Memory B cell (primary cell): ENCODE results near the gene MEA1.
A peak's percentile ranks its signal among the peaks of the same experiment; 100 is the strongest.
"Not testable (repeated sequence)": the region's sequence is repeated elsewhere in the genome, so short reads cannot be mapped to it uniquely, and the experiment has no call there.

ENCODE experiments used
- ATAC-seq: fragments of 150-1000 bp; cut with Tn5 transposase; 2 replicates; pipeline ENCODE4 v1.10.0; 2021; ENCODE audit warnings: low read depth, mild to moderate bottlenecking, moderate library complexity
- DNase-seq, 2 donors: peaks; one replicate each; pipeline ENCODE4 v3.0.0; 2022; ENCODE audit warnings: low spot score in 2 of 2
- H3K27ac Mint-ChIP-seq: one replicate; pipeline ENCODE4 v1.8.0; 2022; ENCODE audit warnings: mild to moderate bottlenecking, moderate library complexity, mixed read lengths
- H3K27me3 Mint-ChIP-seq: one replicate; pipeline ENCODE4 v1.8.0; 2022; ENCODE audit warnings: mixed read lengths
- H3K36me3 Mint-ChIP-seq: one replicate; pipeline ENCODE4 v1.8.0; 2022; ENCODE audit warnings: mild to moderate bottlenecking, mixed read lengths
- H3K4me1 Mint-ChIP-seq: one replicate; pipeline ENCODE4 v1.8.0; 2022; ENCODE audit warnings: mixed read lengths
- H3K4me3 Mint-ChIP-seq: one replicate; pipeline ENCODE4 v1.8.0; 2022; ENCODE audit warnings: mild to moderate bottlenecking, moderate library complexity, mixed read lengths
- H3K9me3 Mint-ChIP-seq: one replicate; pipeline ENCODE4 v1.8.0; 2022; ENCODE audit warnings: mixed read lengths

The MEA1 gene

GRCh38 chr6:43011207-43011606 lies 2.5 kb downstream of the MEA1 start:
- Mint-ChIP-seq H3K4me1 (peaks cover 42% of the 10 kb centered on the region), H3K27ac (no peak overlapping the region), H3K4me3 (no peak overlapping the region), H3K9me3 (no peaks in the 10 kb centered on the region), H3K27me3 (no peaks in the 10 kb centered on the region), H3K36me3 (peaks cover 13% of the 10 kb centered on the region)
- DNase-seq = no peak
- no peak for ATAC-seq

- no peaks in the 10 kb centered on the region for H3K9me3 Mint-ChIP-seq
- peak overlapping the region; percentile 70 for H3K27ac Mint-ChIP-seq
- no peaks in the 10 kb centered on the region for H3K27me3 Mint-ChIP-seq
- peaks cover 33% of the 10 kb centered on the region for H3K4me1 Mint-ChIP-seq
- H3K36me3 Mint-ChIP-seq = peaks cover 14% of the 10 kb centered on the region
- DNase-seq (no peak), ATAC-seq (no peak)
- no peak overlapping the region for H3K4me3 Mint-ChIP-seq
Observed at GRCh38 chr6:43009124-43009523, 4.6 kb downstream of the MEA1 start.

DNA sequence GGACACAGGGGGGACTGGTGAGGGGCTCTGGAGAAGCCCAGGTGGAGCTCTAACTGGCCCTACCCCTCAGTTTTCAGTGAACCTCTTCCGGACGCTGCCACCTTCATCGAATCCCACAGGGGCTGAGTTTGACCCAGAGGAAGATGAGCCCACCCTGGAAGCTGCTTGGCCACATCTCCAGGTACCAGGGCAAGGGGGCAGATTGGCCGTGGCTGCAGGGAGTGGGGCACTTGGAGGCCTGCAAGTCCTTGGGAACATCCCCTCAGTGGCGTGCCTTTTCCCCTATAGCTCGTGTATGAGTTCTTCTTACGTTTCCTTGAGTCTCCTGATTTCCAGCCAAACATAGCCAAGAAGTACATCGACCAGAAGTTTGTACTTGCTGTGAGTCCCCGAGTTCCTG lies 6.6 kb downstream of the MEA1 start:
- no peak for ATAC-seq
- H3K4me1 Mint-ChIP-seq = peaks cover 15% of the 10 kb centered on the region
- peaks cover 14% of the 10 kb centered on the region for H3K36me3 Mint-ChIP-seq
- H3K4me3 Mint-ChIP-seq = no peak overlapping the region
- no peak for DNase-seq
- no peaks in the 10 kb centered on the region for H3K27me3 Mint-ChIP-seq
- no peaks in the 10 kb centered on the region for H3K9me3 Mint-ChIP-seq
- no peak overlapping the region for H3K27ac Mint-ChIP-seq

GRCh38 chr6:43006251-43006650 lies 7.5 kb downstream of the MEA1 start:
- DNase-seq (no peak), ATAC-seq (no peak)
- H3K4me1 Mint-ChIP-seq = peaks cover 14% of the 10 kb centered on the region
- no peaks in the 10 kb centered on the region for H3K9me3 Mint-ChIP-seq
- H3K27ac Mint-ChIP-seq = no peak overlapping the region
- no peak overlapping the region for H3K4me3 Mint-ChIP-seq
- H3K36me3 Mint-ChIP-seq = peaks cover 14% of the 10 kb centered on the region
- no peaks in the 10 kb centered on the region for H3K27me3 Mint-ChIP-seq

GRCh38 chr6:43005844-43006243 lies 7.9 kb downstream of the MEA1 start:
- H3K9me3 Mint-ChIP-seq = no peaks in the 10 kb centered on the region
- no peaks in the 10 kb centered on the region for H3K27me3 Mint-ChIP-seq
- H3K4me1 Mint-ChIP-seq = peaks cover 12% of the 10 kb centered on the region
- DNase-seq (no peak), ATAC-seq (no peak)
- H3K36me3 Mint-ChIP-seq = peaks cover 12% of the 10 kb centered on the region
- no peak overlapping the region for H3K4me3 Mint-ChIP-seq
- H3K27ac Mint-ChIP-seq = no peak overlapping the region

GRCh38 chr6:43001843-43002242 lies 11.9 kb downstream of the MEA1 start:
- Mint-ChIP-seq H3K4me1 (peaks cover 2% of the 10 kb centered on the region), H3K9me3 (no peaks in the 10 kb centered on the region), H3K27ac (no peak overlapping the region), H3K4me3 (no peak overlapping the region), H3K27me3 (no peaks in the 10 kb centered on the region), H3K36me3 (peaks cover 6% of the 10 kb centered on the region)
- no peak for ATAC-seq
- DNase-seq = no peak

DNA sequence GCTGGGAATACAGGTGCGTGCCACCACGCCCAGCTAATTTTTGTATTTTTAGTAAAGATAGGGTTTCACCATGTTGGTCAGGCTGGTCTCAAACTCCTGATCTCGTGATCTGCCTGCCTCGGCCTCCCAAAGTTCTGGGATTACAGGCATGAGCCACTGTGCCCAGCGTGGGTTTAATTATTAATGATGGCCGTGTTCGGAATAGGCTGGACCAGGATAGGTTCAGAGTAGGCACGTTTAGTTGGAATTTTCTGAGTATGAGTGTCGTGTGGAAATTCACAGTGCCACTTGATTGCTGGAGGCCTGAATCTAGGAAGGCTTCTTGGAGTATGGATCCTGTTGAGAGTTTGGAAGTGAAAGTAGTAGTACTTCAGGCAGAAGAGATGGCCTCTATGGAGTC lies 15.5 kb downstream of the MEA1 start:
- H3K27ac Mint-ChIP-seq, H3K27me3 Mint-ChIP-seq, DNase-seq, ATAC-seq, H3K4me1 Mint-ChIP-seq, H3K36me3 Mint-ChIP-seq, H3K4me3 Mint-ChIP-seq, H3K9me3 Mint-ChIP-seq: not testable (repeated sequence)

DNA sequence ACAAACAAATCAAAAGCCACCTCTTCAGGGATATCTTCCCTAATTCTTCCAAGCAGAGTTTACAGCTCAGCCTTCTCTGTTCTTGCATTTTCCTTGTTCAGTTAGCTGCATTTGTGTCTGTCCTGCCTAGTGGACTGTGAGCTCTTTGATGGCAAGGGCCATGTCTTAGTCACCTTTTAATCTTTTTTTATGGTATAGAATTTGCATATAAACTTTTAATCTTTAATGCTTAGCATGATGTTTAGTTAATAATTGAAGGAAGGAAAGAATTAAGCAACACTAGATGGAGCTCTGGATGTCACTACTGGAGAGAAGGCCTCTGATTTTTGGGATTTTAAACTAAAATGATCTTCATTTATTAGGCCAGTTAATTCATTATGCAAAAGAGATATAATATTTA lies 17.2 kb downstream of the MEA1 start:
- Mint-ChIP-seq H3K4me1 (peaks cover 3% of the 10 kb centered on the region), H3K27me3 (no peaks in the 10 kb centered on the region), H3K9me3 (no peaks in the 10 kb centered on the region), H3K4me3 (no peak overlapping the region), H3K36me3 (peaks cover 4% of the 10 kb centered on the region), H3K27ac (no peak overlapping the region)
- ATAC-seq (no peak), DNase-seq (no peak)

GRCh38 chr6:42993445-42993844 lies 20.3 kb downstream of the MEA1 start:
- Mint-ChIP-seq H3K27me3 (no peaks in the 10 kb centered on the region), H3K9me3 (no peaks in the 10 kb centered on the region), H3K4me1 (peaks cover 6% of the 10 kb centered on the region), H3K36me3 (peaks cover 14% of the 10 kb centered on the region), H3K27ac (no peak overlapping the region), H3K4me3 (no peak overlapping the region)
- ATAC-seq (no peak), DNase-seq (no peak)

GRCh38 chr6:42989923-42990322 lies 23.8 kb downstream of the MEA1 start:
- Mint-ChIP-seq H3K27ac (peak overlapping the region; percentile 41), H3K27me3 (no peaks in the 10 kb centered on the region), H3K4me1 (peaks cover 32% of the 10 kb centered on the region), H3K9me3 (no peaks in the 10 kb centered on the region), H3K36me3 (peaks cover 14% of the 10 kb centered on the region), H3K4me3 (no peak overlapping the region)
- ATAC-seq (no peak), DNase-seq (no peak)

DNA sequence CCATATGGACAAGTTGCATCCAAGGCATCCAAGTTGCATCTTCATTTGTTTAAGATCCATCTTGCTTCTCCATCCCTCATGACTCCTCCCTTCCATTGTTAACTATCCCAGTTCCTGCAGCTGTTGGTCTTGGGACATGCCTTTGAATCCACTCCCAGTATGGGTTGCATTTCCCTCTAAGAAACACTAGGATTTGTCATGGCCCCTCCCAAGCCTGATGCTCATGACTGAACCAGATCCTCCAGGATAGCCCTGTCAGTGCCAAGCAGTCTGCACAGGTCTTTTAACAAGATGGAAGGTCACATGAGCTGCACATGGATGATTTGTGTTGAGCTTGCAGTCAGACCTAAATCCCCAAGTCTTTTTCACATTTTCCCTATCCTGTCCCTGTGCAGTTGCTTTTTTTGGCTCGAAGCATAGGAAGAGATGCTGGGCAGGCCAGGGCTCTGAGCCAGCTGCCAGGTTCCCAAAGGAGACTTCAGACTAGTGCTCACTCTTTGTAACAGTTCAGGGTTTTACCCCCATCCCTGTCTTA lies 25.2 kb downstream of the MEA1 start:
- ATAC-seq (no peak), DNase-seq (no peak)
- Mint-ChIP-seq H3K4me3 (no peak overlapping the region), H3K36me3 (peaks cover 14% of the 10 kb centered on the region), H3K4me1 (peaks cover 37% of the 10 kb centered on the region), H3K27me3 (no peaks in the 10 kb centered on the region), H3K27ac (no peak overlapping the region), H3K9me3 (no peaks in the 10 kb centered on the region)

GRCh38 chr6:42987533-42988451 lies 26.0 kb downstream of the MEA1 start:
- Mint-ChIP-seq H3K9me3 (no peaks in the 10 kb centered on the region), H3K36me3 (peaks cover 12% of the 10 kb centered on the region), H3K4me1 (peaks cover 35% of the 10 kb centered on the region), H3K4me3 (no peak overlapping the region), H3K27me3 (no peaks in the 10 kb centered on the region), H3K27ac (no peak overlapping the region)
- ATAC-seq (no peak), DNase-seq (no peak)

DNA sequence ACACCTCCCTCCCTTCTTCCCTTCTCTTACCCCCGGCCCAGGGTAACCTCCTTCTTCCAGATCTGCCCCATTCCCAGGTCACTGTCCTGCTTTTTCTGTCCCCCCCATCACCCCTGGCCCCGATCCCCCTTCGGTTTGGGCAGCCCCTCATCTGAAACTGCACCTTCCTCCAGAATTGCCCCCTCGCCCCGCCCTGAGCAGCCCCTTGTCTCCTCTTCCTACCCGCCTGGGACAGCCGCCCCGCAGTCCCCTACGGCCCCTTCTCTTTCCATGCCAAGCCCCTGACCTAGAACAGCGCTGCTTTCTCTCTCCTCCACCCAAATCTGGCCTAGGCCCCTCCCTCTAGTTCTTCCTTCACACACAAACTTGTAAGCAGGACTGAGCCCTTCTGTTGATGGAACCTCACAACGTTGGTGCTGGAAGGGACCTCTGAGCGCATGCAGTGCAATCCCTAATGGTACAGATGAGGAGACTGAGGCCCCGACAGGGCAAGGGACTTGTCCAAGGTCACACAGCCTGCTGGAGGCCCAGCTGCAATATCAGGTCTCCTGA lies 28.7 kb downstream of the MEA1 start:
- H3K4me3 Mint-ChIP-seq = peak overlapping the region; percentile 98
- peak overlapping the region; percentile 90 for H3K27ac Mint-ChIP-seq
- ATAC-seq = no peak

GRCh38 chr6:42984001-42984923 lies 29.5 kb downstream of the MEA1 start, which contains the start of gene PPP2R5D:
PPP2R5D (plus strand) TSS chr6:42984570; CDS start chr6:42984678, 108 bp downstream.
- DNase-seq = peak; percentile 86 to 97
- ATAC-seq = peak; percentile 91
- peaks cover 2% of the 10 kb centered on the region for H3K36me3 Mint-ChIP-seq
- H3K4me3 Mint-ChIP-seq = peak within 1 kb of the TSS; percentile 98
- H3K27ac Mint-ChIP-seq = peak within 1 kb of the TSS; percentile 90
- no peaks in the 10 kb centered on the region for H3K9me3 Mint-ChIP-seq
- H3K4me1 Mint-ChIP-seq = peaks cover 41% of the 10 kb centered on the region
- H3K27me3 Mint-ChIP-seq = no peaks in the 10 kb centered on the region

More for the DNA sequence above, 28.7 kb downstream of the MEA1 start:
- peaks cover 33% of the 10 kb centered on the region for H3K4me1 Mint-ChIP-seq
- peak in 1 of 2 donors; percentile 30 for DNase-seq
- H3K36me3 Mint-ChIP-seq = peaks cover 5% of the 10 kb centered on the region
- H3K9me3 Mint-ChIP-seq = no peaks in the 10 kb centered on the region
- H3K27me3 Mint-ChIP-seq = no peaks in the 10 kb centered on the region
